DOHH2 (cell line): ENCODE measurements around the gene LANCL2.

Source experiments
- EZH2phosphoT487 ChIP-seq: fragments of 200-600 bp; sonication (generic); IDR thresholded peaks from 2 replicates; pipeline ENCODE4 v1.6.1; 2017; ENCODE audit warnings: borderline replicate concordance, mild to moderate bottlenecking, antibody characterized with exemption, low read length, moderate library complexity, mixed read lengths
- TF ChIP-seq, protein P1 (sequence below): fragments of 200-600 bp; sonication (generic); IDR thresholded peaks from one replicate; pipeline ENCODE4 v1.5.1; 2014; ENCODE audit warnings: antibody characterized with exemption, mild to moderate bottlenecking, low read depth, low read length; ENCODE audit not compliant: poor library complexity, severe bottlenecking

GRCh38 chr7:55481155-55481554 is 116.0 kb downstream of the LANCL2 start:
- TF ChIP-seq, protein P1, sequence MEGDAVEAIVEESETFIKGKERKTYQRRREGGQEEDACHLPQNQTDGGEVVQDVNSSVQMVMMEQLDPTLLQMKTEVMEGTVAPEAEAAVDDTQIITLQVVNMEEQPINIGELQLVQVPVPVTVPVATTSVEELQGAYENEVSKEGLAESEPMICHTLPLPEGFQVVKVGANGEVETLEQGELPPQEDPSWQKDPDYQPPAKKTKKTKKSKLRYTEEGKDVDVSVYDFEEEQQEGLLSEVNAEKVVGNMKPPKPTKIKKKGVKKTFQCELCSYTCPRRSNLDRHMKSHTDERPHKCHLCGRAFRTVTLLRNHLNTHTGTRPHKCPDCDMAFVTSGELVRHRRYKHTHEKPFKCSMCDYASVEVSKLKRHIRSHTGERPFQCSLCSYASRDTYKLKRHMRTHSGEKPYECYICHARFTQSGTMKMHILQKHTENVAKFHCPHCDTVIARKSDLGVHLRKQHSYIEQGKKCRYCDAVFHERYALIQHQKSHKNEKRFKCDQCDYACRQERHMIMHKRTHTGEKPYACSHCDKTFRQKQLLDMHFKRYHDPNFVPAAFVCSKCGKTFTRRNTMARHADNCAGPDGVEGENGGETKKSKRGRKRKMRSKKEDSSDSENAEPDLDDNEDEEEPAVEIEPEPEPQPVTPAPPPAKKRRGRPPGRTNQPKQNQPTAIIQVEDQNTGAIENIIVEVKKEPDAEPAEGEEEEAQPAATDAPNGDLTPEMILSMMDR, result no peak
- TF ChIP-seq EZH2phosphoT487, result no peak
